HepG2 (cell line): ENCODE measurements around the gene FCRL5. TPM values are rescaled to one million over a fixed set of nuclear protein-coding genes. Genes with fewer than 3 reads are reported as not detected.

Source experiments
- ATAC-seq: fragments of 200-7000 bp; cut with Tn5 transposase; 3 replicates; pipeline ENCODE4 v1.9.1; 2020; ENCODE audit warnings: mild to moderate bottlenecking, moderate library complexity
- BruUV-seq: library from RNA; stranded (reverse); fragments of 400-500 nt; replicated peaks from 2 replicates; lab custom pipeline; 2021; lab: Mats Ljungman, UMichigan
- CTCF ChIA-PET: fragments of 300-600 bp; formaldehyde crosslinking; extraction: SDS; loops from one replicate; lab custom pipeline; 2021; ENCODE audit warnings: low total read pairs, inconsistent platforms, low intra/inter-chr PET ratio; lab: Yijun Ruan, JAX
- POLR2A ChIA-PET: fragments of 350-600 bp; sonication (Branson Sonifier 250); formaldehyde crosslinking; loops from one replicate; lab custom pipeline; 2020; ENCODE audit warnings: antibody characterized with exemption, inconsistent platforms; lab: Yijun Ruan, JAX
- DNase-seq: peaks from one replicate; pipeline ENCODE4 v3.0.0-alpha.2; 2015; ENCODE audit warnings: low spot score
- FAIRE-seq: peaks from 3 replicates; lab custom pipeline; 2011; peaks lifted over from hg19 to GRCh38; lab: Jason Lieb, UNC
- H2AFZ ChIP-seq: one replicate; pipeline ENCODE4 v1.6.1; 2011; ENCODE audit warnings: low read length, inconsistent platforms
- H3K27ac ChIP-seq: fragments of 300-600 bp; 3 replicates; pipeline ENCODE4 v1.8.0; 2011; ENCODE audit warnings: mixed run types, mild to moderate bottlenecking, mixed read lengths, low read length, inconsistent platforms; ENCODE audit not compliant: insufficient read depth; ENCODE audit errors: extremely low read length
- H3K27me3 ChIP-seq, 2 experiments: fragments of 200-600 bp in 1 of 2; 2 replicates in 1 of 2; 3 replicates in 1 of 2; pipeline versions ENCODE4 v1.6.0 to v1.8.0; 2011; ENCODE audit warnings: low read length in 2 of 2, mild to moderate bottlenecking in 2 of 2, moderate library complexity in 2 of 2, inconsistent platforms in 1 of 2; ENCODE audit not compliant: insufficient read depth in 2 of 2, control insufficient read depth in 1 of 2
- H3K36me3 ChIP-seq, 2 experiments: fragments of 200-600 bp in 1 of 2; replicated peaks in 1 of 2; 2 replicates in 1 of 2; 3 replicates in 1 of 2; pipeline versions ENCODE4 v1.5.1 to v1.8.0; 2011; ENCODE audit warnings: low read length in 2 of 2, inconsistent platforms in 1 of 2; ENCODE audit not compliant: insufficient read depth in 2 of 2, control insufficient read depth in 1 of 2
- H3K4me1 ChIP-seq: 2 replicates; pipeline ENCODE4 v1.5.1; 2012; ENCODE audit warnings: low read length, inconsistent platforms; ENCODE audit not compliant: insufficient read depth
- H3K4me2 ChIP-seq: 2 replicates; pipeline ENCODE4 v1.6.0; 2011; ENCODE audit warnings: low read depth, low read length, inconsistent platforms
- H3K4me3 ChIP-seq, 3 experiments: fragments of 200-600 bp in 1 of 3; sonication (generic), shearing (Covaris generic) in 1 of 3; replicated peaks in 1 of 3; 2 replicates each; pipeline ENCODE4 v1.5.1; 2011 to 2016; ENCODE audit warnings: low read length in 3 of 3, inconsistent platforms in 2 of 3, low read depth in 2 of 3, mild to moderate bottlenecking in 2 of 3, control low read depth in 1 of 3, mixed read lengths in 1 of 3; ENCODE audit not compliant: insufficient read depth in 1 of 3
- H3K79me2 ChIP-seq: one replicate; pipeline ENCODE4 v1.6.1; 2011; ENCODE audit warnings: low read length, inconsistent platforms; ENCODE audit not compliant: insufficient read depth
- H3K9ac ChIP-seq: 2 replicates; pipeline ENCODE4 v1.6.0; 2011; ENCODE audit warnings: mild to moderate bottlenecking, low read depth, low read length, inconsistent platforms; ENCODE audit not compliant: insufficient read depth
- H3K9me3 ChIP-seq: 2 replicates; pipeline ENCODE4 v1.5.1; 2012; ENCODE audit warnings: mild to moderate bottlenecking, low read length
- H4K20me1 ChIP-seq: 2 replicates; pipeline ENCODE4 v1.6.0; 2011; ENCODE audit warnings: inconsistent platforms, mild to moderate bottlenecking, low read length, moderate library complexity; ENCODE audit not compliant: insufficient read depth
- AGO1 ChIP-seq: fragments of 200-400 bp; formaldehyde crosslinking; IDR thresholded peaks from 2 replicates; pipeline ENCODE4 v1.6.1; 2017; ENCODE audit warnings: mild to moderate bottlenecking, low read depth, low read length, moderate library complexity; ENCODE audit not compliant: poor library complexity, severe bottlenecking
- EHMT2 ChIP-seq: fragments of 200-600 bp; sonication (generic); IDR thresholded peaks from 2 replicates; pipeline ENCODE4 v1.7.0; 2017; ENCODE audit warnings: antibody characterized with exemption, low read depth, low read length, borderline replicate concordance
- HES4 ChIP-seq: sonication (generic); formaldehyde crosslinking; IDR thresholded peaks from 2 replicates; pipeline ENCODE4 v1.9.0; 2021; ENCODE audit warnings: mild to moderate bottlenecking, missing genetic modification reagents, borderline replicate concordance
- MAFK ChIP-seq, 2 experiments: IDR thresholded peaks in 1 of 2; conservative IDR thresholded peaks in 1 of 2; 2 replicates each; pipeline ENCODE4 v1.6.1; 2011; ENCODE audit warnings: improper control_type of control experiment in 2 of 2, low read length in 2 of 2
- NR0B2 ChIP-seq: sonication (generic); formaldehyde crosslinking; IDR thresholded peaks from 2 replicates; pipeline ENCODE4 v1.4.0; 2020; ENCODE audit warnings: mild to moderate bottlenecking, missing genetic modification reagents
- NR3C1 ChIP-seq: sonication (generic); formaldehyde crosslinking; IDR thresholded peaks from 2 replicates; pipeline ENCODE4 v1.4.0; 2020; ENCODE audit warnings: missing genetic modification reagents
- POGZ ChIP-seq: sonication (generic); formaldehyde crosslinking; IDR thresholded peaks from 2 replicates; pipeline ENCODE4 v1.4.0; 2020; ENCODE audit warnings: mild to moderate bottlenecking, missing genetic modification reagents
- RFX3 ChIP-seq: IDR thresholded peaks from 2 replicates; pipeline ENCODE4 v1.6.1; 2016; ENCODE audit warnings: missing biosample characterization, missing genetic modification reagents
- SOX5 ChIP-seq: IDR thresholded peaks from 2 replicates; pipeline ENCODE4 v1.6.1; 2016; ENCODE audit warnings: borderline replicate concordance
- SOX6 ChIP-seq, 2 experiments: fragments of 450-650 bp in 1 of 2; sonication (generic) in 1 of 2; formaldehyde crosslinking in 1 of 2; IDR thresholded peaks; 2 replicates each; pipeline versions ENCODE4 v1.4.0 to v1.6.1; 2017 to 2020; ENCODE audit warnings: antibody characterized with exemption in 1 of 2, mild to moderate bottlenecking in 1 of 2, missing genetic modification reagents in 1 of 2
- TFDP2 ChIP-seq: sonication (generic); formaldehyde crosslinking; IDR thresholded peaks from 2 replicates; pipeline ENCODE4 v1.4.0; 2020; ENCODE audit warnings: missing genetic modification reagents
- ZBTB42 ChIP-seq: sonication (generic); formaldehyde crosslinking; IDR thresholded peaks from 2 replicates; pipeline ENCODE4 v1.5.0; 2020; ENCODE audit warnings: mild to moderate bottlenecking, missing genetic modification reagents
- WGBS: methylation state at CpG from one replicate; pipeline ENCODE4 v1.1.6; 2017; ENCODE audit warnings: low lambda C conversion rate; 5-methylcytosine and 5-hydroxymethylcytosine counted together
- in situ Hi-C: cut with HindIII; loops from 2 replicates; pipeline ENCODE4 v1.10.0; 2017; ENCODE audit warnings: low pct_unique_long_range_greater_than_20kb; ENCODE audit not compliant: extremely low pct_ligation_motif_present
- intact Hi-C: fragments of 100-400 bp; cut with micrococcal nuclease; formaldehyde crosslinking; loops from one replicate; pipeline ENCODE4 v1.10.0; 2022; ENCODE audit not compliant: unreplicated experiment
- polyA plus RNA-seq, 8 experiments: library from polyadenylated mRNA; depleted of rRNA in 3 of 8; stranded (reverse) in 7 of 8; unstranded in 1 of 8; fragments of >200 nt; fragmentation: Illumina TruSeq in 4 of 8; extraction: Trizol in 4 of 8; gene quantifications; 2 replicates each; pipeline versions ENCODE4 v1.2.1 to v1.2.3, GENCODE V29; 2011 to 2016; ENCODE audit warnings: low read depth in 4 of 8, missing spikeins in 1 of 8, mixed read lengths in 1 of 8; ENCODE audit not compliant: insufficient read depth in 1 of 8
- total RNA-seq, 5 experiments: library from RNA; depleted of rRNA; stranded (reverse); fragments of >200 nt; fragmentation: Illumina TruSeq; extraction: Trizol; gene quantifications; 2 replicates each; pipeline ENCODE4 v1.2.3, GENCODE V29; 2016; ENCODE audit warnings: low read depth in 1 of 5
- TF ChIP-seq, protein P1 (sequence below): sonication (generic); formaldehyde crosslinking; IDR thresholded peaks from 2 replicates; pipeline ENCODE4 v1.4.0; 2020; ENCODE audit warnings: missing genetic modification reagents, borderline replicate concordance
- TF ChIP-seq, protein P2 (sequence below): conservative IDR thresholded peaks from 2 replicates; pipeline ENCODE4 v1.6.1; 2018; ENCODE audit warnings: missing genetic modification reagents

The FCRL5 gene
- total and polyA plus RNA-seq, 2 of the 13 experiments (the other 11 are each of a cell fraction or from before 2014, with no cell fraction given) = not detected

- TF ChIP-seq SOX6 (IDR thresholded peaks at IDR 0.05) (no peak), SOX6 (CRISPR knock-in tag; IDR thresholded peaks at IDR 0.05) (no peak), EHMT2 (no peak), TFDP2 (CRISPR knock-in tag) (no peak)
These were observed 25.1 kb upstream of the FCRL5 start (continued) for GRCh38 chr1:157577420-157577819.

DNA sequence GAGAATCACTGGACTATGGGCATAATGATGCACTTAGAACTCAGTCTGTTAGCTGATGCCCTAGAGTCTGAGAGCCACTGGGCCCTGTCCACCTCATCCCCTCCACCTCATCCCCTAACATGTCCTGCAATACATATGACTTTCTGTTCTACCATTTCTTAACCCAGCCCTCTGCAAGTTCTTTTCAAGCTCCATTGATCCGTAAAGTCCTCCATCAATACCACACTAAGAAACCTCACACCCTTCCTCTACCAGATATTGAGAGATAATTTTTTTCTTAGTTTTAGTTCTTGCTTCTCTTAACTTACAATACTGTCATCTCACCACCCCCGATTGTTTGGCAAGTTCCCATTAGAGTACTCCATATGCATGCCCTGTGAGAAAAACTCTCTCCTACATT is 23.4 kb upstream of the FCRL5 start:
- BruUV-seq = no TSS peak
- H3K4me1 ChIP-seq = no peaks in the 10 kb centered on the region
- in situ Hi-C loops (no loop called here), intact Hi-C loops (no loop called here)
- H3K79me2 ChIP-seq = no peaks in the 10 kb centered on the region
- no peak overlapping the region for H2AFZ ChIP-seq
- no peak for TF ChIP-seq AGO1
- TF ChIP-seq, protein P1, sequence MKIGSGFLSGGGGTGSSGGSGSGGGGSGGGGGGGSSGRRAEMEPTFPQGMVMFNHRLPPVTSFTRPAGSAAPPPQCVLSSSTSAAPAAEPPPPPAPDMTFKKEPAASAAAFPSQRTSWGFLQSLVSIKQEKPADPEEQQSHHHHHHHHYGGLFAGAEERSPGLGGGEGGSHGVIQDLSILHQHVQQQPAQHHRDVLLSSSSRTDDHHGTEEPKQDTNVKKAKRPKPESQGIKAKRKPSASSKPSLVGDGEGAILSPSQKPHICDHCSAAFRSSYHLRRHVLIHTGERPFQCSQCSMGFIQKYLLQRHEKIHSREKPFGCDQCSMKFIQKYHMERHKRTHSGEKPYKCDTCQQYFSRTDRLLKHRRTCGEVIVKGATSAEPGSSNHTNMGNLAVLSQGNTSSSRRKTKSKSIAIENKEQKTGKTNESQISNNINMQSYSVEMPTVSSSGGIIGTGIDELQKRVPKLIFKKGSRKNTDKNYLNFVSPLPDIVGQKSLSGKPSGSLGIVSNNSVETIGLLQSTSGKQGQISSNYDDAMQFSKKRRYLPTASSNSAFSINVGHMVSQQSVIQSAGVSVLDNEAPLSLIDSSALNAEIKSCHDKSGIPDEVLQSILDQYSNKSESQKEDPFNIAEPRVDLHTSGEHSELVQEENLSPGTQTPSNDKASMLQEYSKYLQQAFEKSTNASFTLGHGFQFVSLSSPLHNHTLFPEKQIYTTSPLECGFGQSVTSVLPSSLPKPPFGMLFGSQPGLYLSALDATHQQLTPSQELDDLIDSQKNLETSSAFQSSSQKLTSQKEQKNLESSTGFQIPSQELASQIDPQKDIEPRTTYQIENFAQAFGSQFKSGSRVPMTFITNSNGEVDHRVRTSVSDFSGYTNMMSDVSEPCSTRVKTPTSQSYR (CRISPR knock-in tag) = no peak
- TF ChIP-seq ZBTB42 = no peak
- no peak for TF ChIP-seq MAFK (conservative IDR thresholded peaks at IDR 0.05 in 1 of 2, IDR thresholded peaks at IDR 0.05 in 1 of 2; ENCODE audit: low read length in 2 of 2)
- TF ChIP-seq, protein P2, sequence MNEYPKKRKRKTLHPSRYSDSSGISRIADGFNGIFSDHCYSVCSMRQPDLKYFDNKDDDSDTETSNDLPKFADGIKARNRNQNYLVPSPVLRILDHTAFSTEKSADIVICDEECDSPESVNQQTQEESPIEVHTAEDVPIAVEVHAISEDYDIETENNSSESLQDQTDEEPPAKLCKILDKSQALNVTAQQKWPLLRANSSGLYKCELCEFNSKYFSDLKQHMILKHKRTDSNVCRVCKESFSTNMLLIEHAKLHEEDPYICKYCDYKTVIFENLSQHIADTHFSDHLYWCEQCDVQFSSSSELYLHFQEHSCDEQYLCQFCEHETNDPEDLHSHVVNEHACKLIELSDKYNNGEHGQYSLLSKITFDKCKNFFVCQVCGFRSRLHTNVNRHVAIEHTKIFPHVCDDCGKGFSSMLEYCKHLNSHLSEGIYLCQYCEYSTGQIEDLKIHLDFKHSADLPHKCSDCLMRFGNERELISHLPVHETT (CRISPR knock-in tag) = no peak
- no peak for TF ChIP-seq NR0B2
- no peak for TF ChIP-seq SOX5
- TF ChIP-seq RFX3 (CRISPR knock-in tag) = no peak
- no peak for TF ChIP-seq NR3C1 (CRISPR knock-in tag)
- no peak for TF ChIP-seq HES4 (CRISPR knock-in tag)
- no peak for TF ChIP-seq POGZ (CRISPR knock-in tag)
- POLR2A ChIA-PET = no interaction called here
- 20% methylated on average over 2 of the region's 2 CpGs for WGBS
- H3K4me3 ChIP-seq = no peak overlapping the region
- no peak for FAIRE-seq
- no peaks in the 10 kb centered on the region for H3K36me3 ChIP-seq
- H4K20me1 ChIP-seq = no peaks in the 10 kb centered on the region
- no peak overlapping the region for H3K4me2 ChIP-seq
- CTCF ChIA-PET = no interaction called here
- H3K9me3 ChIP-seq = no peaks in the 10 kb centered on the region
- H3K27me3 ChIP-seq = no peaks in the 10 kb centered on the region; a peak in 1 of 5 replicates
- no peak overlapping the region for H3K9ac ChIP-seq
- no peak overlapping the region for H3K27ac ChIP-seq
- no peak for ATAC-seq
- no peak for DNase-seq
